PC-3 (cell line): ENCODE measurements around the gene CEP83.

ENCODE experiments used
- CTCF ChIP-seq: fragments of 300-600 bp; sonication (generic); conservative IDR thresholded peaks from 2 replicates; pipeline ENCODE4 v1.5.1; 2017; ENCODE audit warnings: antibody characterized with exemption, low read depth, mild to moderate bottlenecking, low read length
- EZH2 ChIP-seq: fragments of 300-600 bp; sonication (generic); IDR thresholded peaks from one replicate; pipeline ENCODE4 v1.6.1; 2017; ENCODE audit warnings: antibody characterized with exemption, mild to moderate bottlenecking, low read length; ENCODE audit not compliant: unreplicated experiment

DNA sequence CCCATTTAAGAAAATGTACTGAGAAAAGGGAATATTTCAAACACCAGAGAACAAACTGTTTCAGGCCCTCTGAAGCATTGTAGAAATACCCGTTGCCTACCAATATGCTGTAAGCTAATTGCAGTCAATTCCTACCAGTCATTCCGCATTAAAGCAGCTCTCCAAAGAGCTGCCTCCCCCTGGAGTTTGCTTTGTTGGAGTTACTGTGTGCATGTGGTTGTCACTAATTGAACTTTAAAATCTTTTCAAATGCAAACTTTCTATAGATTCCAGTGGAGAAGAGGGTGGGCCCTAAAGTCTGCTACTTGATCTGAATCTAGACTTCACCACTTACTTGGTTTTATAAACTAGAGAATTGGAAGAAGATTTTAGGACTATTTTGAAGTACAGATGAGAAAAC, 198.5 kb downstream of the CEP83 start:
- TF ChIP-seq CTCF, result no peak
- no peak for TF ChIP-seq EZH2
